Stimulated activated CD8-positive, alpha-beta memory T cell treated with anti-CD3 and anti-CD28 coated beads, Interleukin-15, amount 100 ng/mL, for 1 hour (primary cell): ENCODE measurements around the gene OST4.
A peak's percentile ranks its signal among the peaks of the same experiment; 100 is the strongest.
"Not testable (repeated sequence)": the region's sequence is repeated elsewhere in the genome, so short reads cannot be mapped to it uniquely, and the experiment has no call there.

ENCODE experiments used
- DNase-seq: peaks from one replicate; pipeline ENCODE4 v3.0.0-alpha.2; 2020; ENCODE audit warnings: low read depth

The OST4 gene

DNA sequence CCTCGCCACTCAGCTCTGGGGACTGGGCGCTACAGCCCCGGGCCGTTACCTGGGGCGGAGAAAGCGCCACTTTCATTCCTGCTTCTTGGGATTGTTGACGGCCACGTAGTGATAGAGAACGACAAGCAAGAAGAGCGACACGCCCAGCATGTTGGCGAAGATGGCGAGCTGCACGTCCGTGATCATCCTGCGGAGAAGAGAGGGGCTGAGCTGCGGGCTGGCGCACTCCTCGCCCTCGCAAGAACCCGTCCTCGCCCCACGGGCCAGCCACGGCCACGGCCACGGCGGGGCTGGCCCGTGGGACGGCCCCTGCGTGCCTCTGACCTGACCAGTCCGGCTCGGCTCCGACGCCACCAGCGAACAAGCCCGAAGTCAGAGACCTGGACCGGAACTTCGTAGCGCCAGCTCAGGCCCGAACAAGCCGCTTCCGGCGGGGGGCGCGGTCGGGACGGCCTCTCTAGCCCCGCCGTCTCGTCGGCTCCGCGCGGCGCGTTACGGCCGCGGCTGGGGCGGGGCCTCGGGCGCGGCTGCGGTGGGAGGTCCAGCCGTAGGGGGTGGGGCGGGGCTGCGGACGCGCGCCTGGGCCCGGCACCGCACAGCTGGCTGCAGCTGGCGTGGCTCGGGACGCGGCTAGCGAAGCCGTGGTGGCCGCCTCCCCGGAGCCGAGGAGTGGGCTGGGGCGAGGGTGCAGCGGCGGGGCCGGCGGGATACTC, at the start of gene OST4:
TSS of gene OST4 (minus strand) at position 378 of the 713 bp plus-strand sequence.
- DNase-seq: peak; percentile 75

DNA sequence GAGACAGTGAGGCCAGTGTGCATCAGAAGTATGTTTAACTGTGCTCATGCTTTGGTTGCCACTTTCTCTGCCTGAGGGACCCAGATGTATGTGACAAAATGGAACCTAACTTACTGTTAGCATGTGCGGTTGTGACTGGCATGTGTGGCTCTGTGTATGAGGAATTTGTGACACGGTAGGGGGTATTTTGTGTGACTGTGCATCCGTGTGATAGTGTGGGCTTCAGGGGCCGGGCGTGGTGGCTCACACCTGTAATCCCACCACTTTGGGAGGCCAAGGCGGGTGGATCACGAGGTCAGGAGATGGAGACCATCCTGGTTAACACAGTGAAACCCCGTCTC, 47.8 kb upstream of the OST4 start:
- not testable (repeated sequence) for DNase-seq

DNA sequence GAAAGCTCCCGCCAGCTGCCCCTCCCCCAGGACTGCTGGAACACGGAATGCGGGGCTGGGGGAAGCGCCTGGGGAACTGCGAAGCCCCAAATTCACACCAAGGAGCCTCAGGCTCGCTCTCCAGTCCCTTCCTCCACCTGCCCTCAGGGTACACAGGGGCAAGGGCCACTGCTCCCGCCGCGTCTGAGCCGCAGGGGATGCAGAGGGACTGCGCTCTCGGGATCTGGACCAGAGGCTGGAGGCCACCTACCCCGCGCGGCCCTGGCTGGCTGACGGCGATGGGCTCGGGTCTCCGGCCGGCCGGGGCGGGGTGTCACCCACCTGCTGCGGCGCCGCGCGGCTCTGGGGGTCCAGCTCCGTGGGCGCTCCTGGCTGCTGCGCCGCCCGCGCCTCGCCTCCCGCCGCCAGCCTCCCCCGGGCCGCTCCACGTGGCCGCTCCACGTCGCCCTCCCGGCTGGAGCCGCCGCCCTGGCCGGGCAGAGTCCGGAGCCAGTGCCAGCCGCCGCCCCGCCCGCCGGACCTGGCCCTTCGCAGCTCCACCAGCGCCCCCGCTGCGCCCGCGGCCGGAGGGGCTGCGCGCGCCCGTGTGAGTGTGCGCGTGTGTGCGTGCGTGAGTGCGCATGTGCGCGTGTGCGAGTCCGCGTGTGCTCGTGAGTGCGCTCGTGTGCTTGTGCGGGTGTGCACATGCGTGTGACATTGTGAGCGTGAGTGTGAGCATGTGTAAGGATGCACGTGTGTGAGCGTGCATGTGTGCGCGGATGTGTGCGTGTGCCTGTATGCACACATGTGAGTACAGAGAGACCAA, 47.3 kb upstream of the OST4 start, which contains the start of gene CGREF1:
TSS of gene CGREF1 (minus strand) at position 604 of the 805 bp plus-strand sequence. CDS start 14,762 bp downstream, outside the sequence.
- DNase-seq: no peak

DNA sequence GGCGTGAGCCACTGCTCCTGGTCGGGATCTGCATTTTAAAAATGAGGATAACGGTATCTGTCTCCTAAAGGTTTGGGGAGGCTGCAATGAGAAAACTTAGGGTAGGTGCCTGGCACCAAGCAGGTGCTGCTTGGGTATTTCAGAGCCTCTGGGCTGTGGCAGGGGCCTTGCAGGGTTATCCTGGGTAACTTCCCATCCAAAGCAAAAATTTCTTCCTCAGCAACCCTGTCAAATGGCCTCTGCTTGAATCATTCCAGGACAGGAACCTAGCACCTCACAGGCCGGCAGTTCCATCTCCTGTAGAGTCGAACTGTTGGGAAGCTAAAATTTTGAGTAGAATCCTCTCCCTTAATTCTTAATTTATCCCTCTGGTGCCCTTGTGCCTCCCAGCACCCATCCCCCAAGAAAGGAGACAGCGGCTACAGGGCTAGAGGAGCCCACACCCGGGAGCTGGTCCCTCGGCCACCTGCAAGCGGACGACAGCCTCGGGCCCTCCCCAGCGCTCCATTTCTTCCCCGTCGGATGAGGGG, 46.6 kb upstream of the OST4 start:
- no peak for DNase-seq

DNA sequence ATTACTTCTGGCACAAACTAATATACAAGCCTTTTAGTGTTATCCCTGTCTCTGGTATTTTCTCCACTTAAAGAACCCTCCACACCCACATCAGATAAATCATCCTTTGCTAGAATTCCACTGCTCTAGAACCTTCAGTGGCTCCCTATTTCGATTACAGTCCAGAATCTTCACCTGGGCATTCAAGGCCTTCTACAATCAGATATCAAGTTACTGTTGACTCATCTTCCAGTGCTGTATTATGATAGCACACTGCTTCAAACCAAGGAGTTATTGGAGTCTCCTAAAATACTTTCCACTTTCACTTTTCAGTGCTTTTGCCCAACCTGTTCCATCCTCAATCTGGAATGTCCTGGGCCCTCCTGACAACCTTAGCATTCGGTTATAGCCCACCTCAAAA, 44.1 kb upstream of the OST4 start:
- DNase-seq: no peak

DNA sequence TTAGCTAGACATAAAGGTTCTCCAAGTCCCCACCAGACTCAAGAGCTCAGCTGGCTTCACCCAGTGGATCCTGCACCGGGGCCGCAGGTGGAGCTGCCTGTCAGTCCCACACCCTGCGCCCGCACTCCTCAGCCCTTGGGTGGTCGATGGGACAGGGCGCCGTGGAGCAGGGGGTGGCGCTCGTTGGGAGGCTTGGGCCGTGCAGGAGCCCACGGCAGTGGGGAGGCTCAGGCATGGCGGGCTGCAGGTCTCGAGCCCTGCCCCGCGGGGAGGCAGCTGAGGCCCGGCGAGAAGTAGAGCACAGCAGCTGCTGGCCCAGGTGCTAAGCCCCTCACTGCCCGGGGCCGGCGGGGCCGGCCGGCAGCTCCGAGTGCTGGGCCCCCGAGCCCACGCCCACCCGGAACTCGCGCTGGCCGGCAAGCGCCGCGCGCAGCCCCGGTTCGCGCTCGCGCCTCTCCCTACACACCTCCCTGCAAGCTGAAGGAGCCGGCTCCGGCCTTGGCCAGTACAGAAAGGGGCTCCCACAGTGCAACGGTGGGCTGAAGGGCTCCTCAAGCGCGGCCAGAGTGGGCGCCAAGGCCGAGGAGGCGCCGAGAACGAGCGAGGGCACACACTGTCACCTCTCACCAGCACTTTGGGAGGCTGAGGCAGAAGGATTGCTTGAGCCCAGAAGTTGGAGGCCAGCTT, 40.1 kb upstream of the OST4 start:
- DNase-seq: not testable (repeated sequence)

DNA sequence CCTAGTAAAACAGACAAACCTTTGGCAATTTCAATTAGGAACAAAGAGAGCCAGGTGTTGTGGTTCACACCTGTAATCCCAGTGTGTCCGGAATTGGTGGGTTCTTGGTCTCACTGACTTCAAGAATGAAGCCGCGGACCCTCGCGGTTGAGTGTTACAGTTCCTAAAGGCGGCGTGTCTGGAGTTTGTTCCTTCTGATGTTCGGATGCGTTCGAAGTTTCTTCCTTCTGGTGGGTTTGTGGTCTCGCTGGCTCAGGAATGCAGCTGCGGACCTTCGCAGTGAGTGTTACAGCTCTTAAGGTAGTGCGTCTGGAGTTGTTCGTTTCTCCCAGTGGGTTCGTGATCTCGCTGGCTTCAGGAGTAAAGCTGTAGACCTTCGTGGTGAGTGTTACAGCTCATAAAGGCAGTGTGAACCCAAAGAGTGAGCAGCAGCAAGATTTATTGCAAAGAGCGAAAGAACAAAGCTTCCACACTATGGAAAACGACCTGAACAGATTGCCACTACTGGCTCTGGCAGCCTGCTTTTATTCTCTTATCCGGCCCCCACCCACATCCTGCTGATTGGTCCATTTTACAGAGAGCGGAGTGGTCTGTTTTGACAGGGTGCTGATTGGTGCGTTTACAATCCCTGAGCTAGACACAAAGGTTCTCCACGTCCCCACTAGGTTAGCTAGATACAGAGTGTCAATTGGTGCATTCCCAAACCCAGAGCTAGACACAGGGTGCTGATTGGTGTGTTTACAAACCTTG, 39.3 kb upstream of the OST4 start:
- DNase-seq: not testable (repeated sequence)

DNA sequence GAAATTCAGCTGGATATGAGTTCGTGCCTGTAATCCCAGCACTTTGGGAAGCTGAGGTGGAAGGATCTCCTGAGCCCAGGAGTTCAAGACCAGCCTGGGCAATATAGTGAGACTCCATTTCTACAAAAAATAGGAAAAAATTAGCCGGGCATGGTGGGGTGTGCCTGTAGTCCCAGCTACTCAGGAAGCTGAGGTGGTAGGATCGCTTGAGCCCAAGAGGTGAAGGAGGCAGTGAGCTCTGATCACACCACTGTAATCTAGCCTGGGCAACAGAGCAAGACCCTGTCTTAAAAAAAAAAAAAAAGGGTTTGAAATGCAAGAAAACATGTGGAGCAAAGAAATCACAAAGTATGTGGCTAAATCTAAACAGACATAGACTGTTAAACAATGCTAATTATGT, 37.6 kb upstream of the OST4 start:
- no peak for DNase-seq

DNA sequence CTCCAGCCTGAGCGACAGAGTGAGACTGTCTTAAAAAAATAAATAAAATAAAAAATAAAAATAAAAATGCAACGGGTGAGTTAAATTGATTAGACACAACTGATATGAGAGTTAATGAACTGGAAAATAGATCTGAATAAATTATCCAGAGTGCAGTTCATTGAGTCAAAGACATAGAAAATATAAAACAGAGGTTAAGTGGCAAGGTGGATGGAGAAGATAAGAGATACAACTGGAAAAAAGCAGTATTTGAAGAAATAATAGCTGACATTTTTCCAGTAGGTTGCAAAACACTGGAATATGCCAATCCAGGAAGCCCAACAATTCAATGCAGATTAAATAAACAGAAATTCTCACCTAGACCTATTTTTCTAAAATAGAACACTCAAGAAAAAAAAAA, 36.8 kb upstream of the OST4 start:
- DNase-seq: no peak

DNA sequence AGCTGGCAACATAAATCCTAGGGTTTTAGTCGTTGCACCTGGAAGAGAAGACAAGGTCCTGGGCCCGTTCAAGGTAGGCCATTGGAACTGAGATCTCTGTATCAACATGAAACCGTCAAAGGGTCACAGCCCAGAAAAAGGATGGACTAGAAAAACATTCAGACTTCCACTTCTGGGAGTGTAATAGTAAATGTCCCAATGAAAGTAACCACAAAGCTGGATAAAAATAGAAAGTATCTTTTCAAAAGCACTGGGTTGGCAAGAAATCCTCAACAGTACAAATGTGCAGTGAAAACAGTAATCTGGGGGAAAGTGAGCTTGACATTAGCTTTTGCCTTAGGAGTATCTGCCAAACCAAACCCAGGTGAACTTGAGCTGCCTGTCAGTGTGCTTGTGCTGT, 34.5 kb upstream of the OST4 start:
- DNase-seq: no peak

DNA sequence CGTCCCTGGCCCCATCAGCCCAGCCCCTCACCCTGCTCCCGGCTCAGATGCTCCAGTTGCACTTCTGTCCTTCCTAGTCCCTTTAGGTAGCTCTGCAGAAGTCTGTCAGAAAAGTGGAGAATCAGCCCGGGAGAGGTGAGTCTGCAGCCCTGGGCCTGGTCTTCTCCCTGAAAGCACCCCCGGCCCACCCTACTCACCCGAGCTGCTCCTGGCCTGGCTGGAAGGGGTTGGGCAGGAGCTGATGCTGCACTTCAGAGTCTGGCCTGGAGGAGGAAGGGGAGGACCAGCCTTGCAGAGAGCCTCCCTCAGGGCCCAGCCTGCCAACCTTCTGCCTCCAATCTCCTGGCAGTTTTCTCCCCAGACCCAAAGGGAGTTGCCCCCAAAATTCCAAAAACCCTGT, 30.9 kb upstream of the OST4 start:
- DNase-seq: no peak

DNA sequence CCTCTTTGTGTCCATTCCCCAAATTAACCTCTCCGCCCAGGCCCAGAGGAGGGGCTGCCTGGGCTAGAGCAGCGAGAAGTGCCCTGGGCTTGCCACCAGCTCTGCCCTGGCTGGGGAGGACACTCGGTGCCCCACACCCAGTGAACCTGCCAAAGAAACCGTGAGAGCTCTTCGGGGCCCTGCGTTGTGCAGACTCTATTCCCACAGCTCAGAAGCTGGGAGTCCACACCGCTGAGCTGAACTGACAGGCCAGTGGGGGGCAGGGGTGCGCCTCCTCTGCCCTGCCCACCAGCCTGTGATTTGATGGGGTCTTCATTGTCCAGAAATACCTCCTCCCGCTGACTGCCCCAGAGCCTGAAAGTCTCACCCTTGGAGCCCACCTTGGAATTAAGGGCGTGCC, 28.6 kb upstream of the OST4 start:
- DNase-seq: no peak

DNA sequence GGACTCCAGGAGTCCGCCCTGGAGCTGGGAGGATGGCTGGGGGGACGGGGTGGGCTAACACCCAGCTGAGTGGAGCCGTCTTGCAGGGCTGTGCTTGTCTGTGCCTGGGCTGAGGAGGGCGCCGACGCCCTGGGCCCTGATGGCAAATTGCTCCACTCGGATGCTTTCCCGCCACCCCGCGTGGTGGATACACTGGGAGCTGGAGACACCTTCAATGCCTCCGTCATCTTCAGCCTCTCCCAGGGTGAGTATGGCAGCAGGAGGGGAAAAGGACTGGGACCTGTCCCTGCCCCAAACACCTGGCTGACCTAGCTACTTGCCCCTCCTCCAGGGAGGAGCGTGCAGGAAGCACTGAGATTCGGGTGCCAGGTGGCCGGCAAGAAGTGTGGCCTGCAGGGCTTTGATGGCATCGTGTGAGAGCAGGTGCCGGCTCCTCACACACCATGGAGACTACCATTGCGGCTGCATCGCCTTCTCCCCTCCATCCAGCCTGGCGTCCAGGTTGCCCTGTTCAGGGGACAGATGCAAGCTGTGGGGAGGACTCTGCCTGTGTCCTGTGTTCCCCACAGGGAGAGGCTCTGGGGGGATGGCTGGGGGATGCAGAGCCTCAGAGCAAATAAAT, 28.0 kb upstream of the OST4 start:
- DNase-seq: no peak

DNA sequence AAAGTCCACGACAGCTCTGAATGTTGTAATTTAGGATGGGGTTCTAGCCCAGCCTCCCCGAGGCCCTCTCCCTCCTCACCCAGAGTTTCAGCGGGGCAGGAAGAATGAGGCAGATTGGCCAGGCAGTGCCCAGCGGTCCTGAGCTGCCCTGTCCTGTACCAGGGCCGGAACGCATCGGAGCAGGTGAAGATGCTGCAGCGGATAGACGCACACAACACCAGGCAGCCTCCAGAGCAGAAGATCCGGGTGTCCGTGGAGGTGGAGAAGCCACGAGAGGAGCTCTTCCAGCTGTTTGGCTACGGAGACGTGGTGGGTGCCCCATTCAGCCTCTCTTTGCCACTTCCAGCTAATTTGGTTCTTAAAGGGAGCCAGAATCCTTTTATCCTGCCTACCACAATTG, 25.9 kb upstream of the OST4 start:
- no peak for DNase-seq

DNA sequence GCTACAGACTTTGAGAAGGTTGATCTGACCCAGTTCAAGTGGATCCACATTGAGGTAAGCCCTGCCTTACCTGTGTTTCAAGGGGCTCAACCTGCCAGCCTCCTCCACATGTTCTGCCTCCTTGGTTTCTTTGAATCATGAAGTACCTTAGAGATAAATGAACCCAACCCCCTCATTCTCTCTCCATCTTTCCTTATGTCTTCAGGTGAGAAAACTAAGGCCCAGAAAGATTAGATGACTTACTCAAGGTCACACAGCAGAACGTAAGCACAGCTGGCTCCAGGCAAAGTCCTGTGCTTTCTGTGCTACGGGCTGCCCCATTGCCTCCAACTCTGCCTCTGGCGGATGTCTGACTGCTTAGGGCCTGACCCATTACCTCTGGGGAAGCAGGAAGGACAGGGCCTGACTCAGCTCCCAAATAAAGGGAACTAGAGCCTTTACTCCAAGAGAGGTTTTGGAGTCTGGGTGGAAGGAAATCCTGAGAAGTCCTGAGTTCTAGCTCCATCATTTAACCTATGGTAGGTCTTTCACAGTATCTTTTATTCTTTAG, 25.4 kb upstream of the OST4 start:
- no peak for DNase-seq

DNA sequence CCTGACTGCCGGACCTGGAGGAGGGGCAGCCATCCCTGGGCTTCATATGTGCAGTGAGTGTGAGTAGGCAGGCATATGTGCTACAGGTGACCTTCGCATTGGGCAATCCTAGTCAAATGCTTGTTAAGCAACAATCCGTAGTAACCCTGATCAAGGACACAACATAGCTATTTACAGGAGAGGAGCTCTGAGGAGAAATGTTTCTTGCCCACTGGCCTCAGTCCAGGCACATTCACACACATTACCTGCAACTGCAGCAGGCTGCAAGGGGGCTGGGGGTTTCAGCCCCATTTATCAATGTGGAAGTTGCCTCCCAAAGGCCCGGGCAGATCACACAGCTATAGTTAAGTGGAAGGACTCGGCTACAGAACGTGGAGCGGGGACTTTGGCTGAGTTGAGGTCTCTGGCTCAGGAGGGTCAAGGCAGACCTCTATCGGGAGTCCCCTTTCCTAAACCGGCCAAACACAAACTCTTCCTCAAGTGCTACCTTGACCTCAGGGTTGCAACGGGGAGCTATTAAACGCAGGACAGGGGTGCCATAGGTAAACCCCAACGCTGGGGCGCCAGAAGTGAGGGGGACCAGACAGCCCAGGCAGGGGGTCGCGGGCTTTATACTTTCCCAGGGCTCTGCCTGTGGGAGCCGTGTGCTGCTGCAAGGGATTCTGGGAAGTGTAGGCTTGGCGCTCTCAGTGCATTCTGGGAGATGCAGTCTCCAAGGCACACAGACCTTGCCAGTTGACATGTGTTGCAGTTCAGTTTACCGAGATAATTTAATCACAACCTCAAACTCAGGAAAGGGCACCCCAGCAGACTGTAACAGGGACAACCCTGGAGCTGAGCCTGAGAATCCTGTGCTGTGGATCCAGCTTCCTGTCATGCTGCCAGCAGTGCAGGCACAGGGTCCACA, 24.5 kb upstream of the OST4 start:
- DNase-seq: no peak

DNA sequence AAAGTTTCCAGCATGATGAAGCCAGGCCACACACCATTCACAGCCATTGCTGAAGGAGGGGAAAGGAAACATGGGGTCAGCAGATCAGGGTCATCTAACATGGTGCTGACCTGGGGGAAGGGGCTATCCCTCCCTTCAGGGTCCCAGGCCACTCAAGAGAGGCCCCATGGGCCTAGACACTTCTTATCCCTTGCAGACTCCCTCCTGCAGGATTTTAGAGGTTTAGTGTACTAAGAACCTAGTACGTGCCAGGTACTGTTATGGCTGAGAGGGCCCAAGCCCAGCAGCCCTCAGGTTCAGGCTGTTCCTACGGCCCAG, 23.9 kb upstream of the OST4 start:
- DNase-seq: no peak

DNA sequence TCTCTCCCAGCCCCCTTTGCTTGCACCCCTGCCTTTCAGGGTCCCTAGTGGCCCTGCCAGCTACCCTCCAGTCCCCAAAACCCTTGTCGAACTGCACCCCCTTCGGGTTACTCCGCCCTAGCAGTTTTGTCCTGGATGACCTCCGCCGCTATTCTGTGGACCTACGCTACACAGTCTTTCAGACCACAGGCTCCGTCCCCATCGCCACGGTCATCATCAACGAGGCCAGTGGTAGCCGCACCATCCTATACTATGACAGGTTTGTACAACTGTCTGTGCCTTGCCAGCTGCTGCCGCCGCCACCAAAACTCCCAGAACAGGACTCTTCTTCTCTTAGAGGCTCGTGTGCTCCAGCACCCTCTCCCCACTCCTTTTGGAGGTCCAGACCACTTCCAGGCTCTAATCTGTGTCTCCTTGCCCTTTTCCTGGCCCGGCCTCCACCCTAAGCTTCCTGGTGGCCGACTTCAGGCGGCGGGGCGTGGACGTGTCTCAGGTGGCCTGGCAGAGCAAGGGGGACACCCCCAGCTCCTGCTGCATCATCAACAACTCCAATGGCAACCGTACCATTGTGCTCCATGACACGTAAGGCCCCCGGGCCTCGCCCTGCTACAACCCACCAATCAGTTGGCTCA, 23.0 kb upstream of the OST4 start:
- DNase-seq: no peak

DNA sequence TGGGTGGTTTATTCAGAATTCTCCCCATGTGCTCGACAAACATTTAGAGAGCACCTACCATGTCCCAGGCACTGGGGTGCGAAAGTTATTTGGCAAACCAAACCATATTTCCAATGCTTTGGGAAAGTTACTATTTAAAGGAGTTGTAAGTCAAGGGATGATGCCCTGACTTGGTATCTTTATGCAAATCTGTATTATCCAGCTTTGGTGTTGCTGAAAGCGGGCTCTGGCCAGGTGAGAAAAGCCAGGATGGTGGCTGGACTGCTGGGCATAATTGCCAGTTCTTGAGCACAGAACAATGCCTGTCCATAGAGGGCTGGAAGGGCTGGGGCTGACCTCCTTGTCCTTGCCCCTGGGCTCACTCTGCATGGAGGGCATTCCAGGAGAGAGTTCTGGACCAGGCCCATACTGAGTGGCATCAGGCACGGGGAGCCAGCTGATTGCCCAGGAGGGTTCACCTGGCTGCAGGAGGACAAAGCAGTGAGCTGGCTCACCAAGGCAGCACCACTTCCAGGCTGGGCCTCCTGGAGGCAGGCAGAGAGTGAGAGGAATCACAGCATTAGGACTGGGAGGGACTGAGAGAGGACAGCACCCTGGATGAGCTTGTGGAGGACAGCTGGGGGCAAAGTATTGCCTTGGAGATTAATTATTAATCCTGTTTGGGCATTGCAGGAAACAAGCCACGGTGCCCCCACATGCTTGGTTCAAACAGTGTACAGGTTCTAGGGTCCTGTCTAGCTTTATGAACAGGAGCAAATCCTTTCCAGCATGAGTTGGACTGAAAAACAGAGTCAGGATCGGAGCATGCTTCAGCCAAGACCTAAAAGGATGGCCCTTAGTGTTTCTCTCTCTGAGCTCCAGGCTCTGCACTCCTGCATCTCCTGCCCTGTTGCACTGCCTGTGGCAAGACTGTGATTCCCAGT, 22.2 kb upstream of the OST4 start:
- DNase-seq: no peak
